Umbilical cord (tissue), 2 donors: ENCODE results near the gene SCART1. TPM values are rescaled to one million over a fixed set of nuclear protein-coding genes. Genes with fewer than 3 reads are reported as not detected.
"Not testable (repeated sequence)": the region's sequence is repeated elsewhere in the genome, so short reads cannot be mapped to it uniquely, and the experiment has no call there.

Experiments used
- DNase-seq: peaks from one replicate; pipeline ENCODE4 v3.0.0-alpha.2; 2015; ENCODE audit warnings: low spot score
- total RNA-seq: library from RNA; depleted of rRNA; stranded (reverse); fragments of >200 nt; gene quantifications from one replicate; pipeline ENCODE4 v1.2.3, GENCODE V29; 2014; ENCODE audit warnings: low replicate concordance; ENCODE audit not compliant: insufficient read depth

Gene SCART1
- total RNA-seq: 2.9 TPM

DNA sequence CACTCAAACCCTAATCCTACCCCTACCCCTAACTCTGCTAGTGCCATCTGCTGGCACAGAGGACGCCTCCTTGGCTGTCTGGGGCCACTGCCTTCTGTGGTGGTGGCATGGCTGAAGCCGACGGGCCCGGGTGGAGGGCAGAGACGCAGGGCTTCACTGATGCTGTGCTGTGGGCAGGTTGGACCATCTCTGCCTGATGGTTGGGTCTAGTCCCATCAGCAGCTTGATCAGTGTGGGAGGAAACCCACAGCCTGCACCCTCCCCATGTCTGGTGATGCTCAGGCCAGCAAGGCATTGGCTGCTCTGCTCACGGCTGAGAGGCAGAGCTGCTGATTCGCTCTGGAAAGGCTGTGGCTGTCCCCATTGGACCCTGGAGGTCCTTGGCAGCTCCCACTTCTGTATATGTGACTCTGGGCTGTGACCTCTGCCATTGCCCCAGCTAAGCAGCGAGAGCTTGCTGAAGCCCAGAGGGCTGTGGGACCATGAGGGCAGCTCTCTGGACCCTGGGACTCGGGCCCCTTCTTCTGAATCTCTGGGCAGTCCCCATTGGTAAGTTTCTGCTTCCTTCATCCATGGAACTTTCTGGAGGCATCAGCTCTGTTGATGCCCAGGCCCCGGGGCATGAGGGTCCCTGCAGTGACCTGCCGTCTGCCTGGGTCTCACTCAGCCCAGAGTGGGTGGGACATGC lies at the start of gene SCART1:
Gene SCART1 (plus strand): TSS at position 430 of the 688 bp plus-strand sequence. CDS start 53 bp downstream, at position 483.
- DNase-seq: no peak

DNA sequence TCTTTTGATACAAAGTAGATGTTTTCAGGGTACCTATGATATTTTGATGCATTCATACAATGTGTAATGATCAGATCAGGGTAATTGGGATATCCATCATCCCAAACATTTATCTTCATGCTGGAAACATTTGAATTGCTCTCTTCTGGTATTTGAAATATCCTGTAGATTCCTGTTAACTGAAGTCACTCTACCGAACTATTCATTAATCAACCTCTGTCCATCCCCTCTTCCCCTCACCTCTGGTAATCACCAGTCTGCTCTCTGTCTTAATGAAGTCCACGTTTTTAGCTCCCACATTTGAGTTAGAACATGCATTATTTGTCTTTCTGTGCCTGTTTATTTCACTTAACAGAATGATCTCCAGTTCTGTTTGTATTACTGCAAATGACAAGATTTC lies 48.5 kb upstream of the SCART1 start:
- DNase-seq: no peak

- no peak for DNase-seq
These were observed 47.8 kb upstream of the SCART1 start for GRCh38 chr10:133405844-133406527.

DNA sequence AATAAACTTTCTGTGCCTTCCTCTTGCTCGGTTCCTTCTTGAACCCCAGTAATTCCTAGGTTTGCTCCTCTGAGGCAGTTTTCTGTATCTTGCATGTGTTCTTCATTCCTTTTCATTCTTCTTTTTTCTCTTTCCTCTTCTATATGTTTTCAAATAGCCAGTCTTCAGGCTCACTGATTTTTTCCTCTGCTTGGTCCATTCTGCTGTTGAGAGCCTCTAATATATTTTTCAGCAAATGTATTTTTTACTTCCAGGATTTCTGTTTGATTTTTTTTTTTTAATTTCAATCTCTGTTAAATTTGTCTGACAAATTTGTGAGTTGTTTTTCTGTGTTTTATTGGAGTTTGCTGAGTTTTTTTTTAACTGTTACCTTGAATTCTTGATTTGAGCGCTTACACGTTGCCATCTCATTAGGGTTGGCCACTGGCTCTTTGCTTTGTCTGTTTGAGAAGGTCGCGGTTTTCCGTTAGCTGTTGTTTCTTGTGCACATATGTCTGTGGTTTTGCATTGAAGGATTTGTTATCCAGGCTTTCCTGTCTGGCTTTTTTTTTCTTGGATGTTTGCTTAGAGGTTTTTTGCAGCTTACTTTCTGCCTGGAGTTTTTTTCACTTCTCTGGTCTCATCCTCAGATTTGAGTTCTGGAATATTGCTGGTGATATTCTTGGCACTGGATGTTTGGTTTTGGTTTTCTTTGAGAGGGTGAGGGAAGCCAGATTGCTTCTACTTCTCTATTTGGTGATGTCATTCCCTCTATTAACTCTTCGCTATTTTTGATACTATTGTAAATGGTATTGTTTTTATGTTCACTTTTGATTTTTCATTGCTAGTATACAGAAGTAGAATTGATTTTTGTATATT lies 42.0 kb upstream of the SCART1 start:
- no peak for DNase-seq

DNA sequence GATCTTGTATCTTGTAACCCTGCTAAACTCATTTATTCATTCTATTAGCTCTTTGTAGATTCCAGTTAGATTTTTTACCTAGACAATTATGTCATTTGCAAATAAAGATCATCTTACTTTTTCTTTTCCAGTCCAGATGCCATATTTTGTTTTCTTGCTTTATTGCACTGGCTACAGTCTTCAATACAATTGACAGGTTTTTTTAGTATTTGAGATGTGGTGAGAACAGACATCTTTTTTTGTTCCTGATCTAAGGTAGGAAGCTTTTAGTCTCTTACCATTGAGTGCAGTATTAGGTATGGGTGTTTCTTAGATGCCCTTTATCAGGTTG lies 41.4 kb upstream of the SCART1 start:
- DNase-seq: no peak

GRCh38 chr10:133414401-133414800 lies 39.3 kb upstream of the SCART1 start:
- not testable (repeated sequence) for DNase-seq

- DNase-seq: no peak
These were observed 38.0 kb upstream of the SCART1 start for GRCh38 chr10:133415752-133416151.

DNA sequence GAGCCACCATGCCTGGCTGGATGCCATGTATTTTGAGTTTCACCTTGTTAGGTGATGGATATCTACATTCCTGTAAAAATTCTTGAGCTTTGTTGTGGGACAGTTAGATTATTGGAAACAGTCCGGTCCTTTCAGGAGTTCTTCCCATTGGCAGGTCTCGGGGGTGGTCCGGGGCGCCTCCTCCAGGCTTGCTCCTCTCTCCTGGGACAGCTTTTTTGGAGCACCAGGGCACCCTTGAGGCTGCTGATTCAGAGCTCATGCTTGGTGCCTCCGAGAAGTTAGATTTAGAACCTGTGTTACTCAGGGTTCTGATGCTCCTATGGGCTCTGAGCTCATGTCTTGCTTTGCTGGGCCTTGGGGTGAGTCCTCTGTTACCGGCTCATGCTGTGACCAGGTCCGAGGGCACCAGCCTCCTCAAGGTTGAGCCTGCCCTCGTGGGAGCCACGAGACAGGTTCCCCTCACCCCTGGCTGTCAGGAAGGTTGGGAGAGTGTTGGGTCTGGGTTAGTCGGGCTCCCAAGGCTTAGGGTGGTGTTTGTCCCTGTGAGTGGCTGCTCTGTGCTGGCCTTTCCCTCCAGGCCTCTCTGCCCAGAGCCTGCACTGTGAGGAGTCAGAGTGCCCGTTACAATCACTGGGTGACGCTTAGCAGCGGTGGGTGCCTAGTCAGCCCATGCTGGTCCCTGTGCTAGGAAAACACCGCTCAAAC lies 35.3 kb upstream of the SCART1 start:
- no peak for DNase-seq

GRCh38 chr10:133419211-133419950 lies 34.4 kb upstream of the SCART1 start:
- DNase-seq: no peak

- no peak for DNase-seq
These were observed 33.7 kb upstream of the SCART1 start for GRCh38 chr10:133420028-133420427.

DNA sequence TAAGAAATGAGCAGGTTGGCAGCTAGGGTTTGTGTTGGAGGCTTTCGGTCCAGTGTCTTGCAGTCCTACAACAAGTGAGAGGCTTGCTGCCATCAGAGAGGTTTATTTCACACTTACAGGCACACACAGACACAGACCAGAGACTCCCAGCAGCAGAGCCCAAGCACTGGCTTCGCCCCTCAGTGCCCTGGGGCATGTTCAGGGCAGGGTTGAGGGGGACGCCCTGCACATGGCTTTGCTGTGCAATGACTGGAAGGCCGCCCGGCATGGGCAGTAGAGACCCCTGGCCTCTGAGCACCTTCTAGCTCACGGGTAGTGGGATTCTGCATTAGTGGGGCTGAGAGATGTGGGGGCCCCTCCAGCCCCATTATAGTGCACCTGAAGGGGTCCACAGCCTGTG lies 33.2 kb upstream of the SCART1 start:
- no peak for DNase-seq

GRCh38 chr10:133421336-133422222 lies 32.2 kb upstream of the SCART1 start:
- no peak for DNase-seq

DNA sequence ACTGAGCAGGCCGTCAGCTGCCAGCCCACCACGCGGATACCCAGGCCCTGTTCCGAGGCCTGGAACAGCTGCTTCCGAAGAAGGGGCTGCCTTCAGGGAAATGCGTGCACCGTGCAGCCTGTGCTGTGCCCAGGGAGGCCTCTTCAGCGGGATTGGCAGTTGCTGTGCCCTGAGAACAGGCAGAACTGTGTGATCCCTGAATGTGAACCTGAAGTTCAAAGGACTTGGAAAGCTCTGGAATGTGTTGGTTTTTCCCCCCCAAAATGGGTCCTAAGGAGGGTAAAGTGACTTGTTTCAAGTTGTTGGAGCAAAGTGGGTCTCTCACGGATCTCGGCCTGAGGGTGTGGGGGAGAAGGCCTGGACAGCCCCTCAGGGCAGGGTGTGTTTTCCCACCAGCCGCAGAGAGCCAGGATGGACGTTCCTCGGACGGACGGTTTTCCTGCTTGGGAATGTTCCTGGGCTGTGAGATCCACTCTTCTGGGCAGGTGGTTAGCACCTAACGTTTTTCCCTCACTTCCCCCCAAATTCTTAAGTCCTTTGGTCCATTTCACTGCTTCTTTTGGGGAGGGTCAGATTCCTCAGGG lies 31.4 kb upstream of the SCART1 start:
- DNase-seq: no peak

DNA sequence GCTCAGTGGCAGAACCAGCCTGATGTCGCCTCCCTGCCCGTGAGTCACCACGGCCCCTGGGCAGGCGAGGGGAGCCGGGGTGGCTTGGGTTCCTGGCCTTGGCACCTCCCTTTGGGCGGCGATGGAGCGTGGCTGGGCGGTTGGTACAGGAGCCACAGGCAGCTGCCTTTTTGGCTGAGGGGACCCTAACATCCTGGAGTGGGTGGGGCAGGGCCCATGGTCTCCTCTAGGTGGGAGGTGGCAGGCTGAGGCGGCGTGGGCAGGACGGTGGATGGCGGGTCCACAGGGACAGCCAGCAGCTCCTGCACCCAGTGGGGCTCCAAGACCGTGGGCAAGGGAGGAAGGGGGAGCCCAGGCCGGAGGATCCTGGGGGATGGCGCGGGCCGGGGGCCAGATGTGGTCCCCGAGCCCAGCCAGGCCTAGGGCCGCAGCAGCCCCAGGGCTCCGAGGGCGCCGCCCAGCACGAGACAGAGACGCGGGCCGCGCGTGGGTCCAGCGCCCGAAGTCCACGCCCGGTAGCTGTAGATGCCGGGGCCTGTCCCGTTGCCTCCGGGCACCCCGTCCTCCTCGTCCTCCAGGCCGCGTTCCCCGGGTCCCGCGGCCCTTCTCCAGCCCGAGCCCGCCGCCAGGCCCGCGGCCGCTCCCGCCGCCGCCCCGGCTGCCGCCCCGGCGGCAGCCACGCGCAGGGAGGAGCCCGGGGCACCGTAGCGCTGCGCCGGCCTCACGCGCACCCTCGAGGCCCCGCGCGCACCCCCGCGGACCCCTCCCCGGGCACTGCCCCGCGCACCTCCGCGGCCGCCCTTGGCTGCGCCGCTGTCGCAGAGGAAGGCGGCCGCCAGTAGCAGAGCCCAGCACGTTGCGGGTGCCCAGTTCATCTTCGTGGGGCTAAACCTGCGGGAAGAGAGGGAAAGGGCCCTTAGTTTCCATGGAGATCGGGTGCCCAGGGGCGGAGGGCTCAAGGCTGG lies 30.7 kb upstream of the SCART1 start:
- no peak for DNase-seq

DNA sequence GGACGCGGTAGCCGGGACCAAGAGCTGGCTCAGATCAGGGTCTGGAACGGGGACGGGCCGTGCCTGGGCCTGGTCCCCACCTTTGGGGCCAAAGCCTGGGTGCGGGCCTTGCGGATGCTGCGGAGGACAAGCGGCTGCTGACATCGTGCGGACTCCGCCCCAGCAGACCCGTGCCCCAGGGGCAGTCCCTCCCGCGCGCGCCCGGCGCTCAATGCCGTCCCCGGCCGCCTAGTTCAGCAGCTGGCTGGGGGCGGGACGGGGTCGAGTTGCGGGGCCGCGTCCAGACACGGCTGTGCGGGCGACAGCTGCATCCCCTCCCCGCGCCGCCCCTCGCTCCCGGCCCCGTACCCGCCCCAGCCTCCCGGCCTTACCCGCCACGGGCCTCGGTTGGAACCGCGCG lies 29.6 kb upstream of the SCART1 start:
- DNase-seq: not testable (repeated sequence)

GRCh38 chr10:133424601-133425000 lies 29.1 kb upstream of the SCART1 start, which contains the start of gene SPRN:
Gene SPRN (minus strand): TSS chr10:133424625. CDS start chr10:133423681, 944 bp downstream.
- DNase-seq: not testable (repeated sequence)

GRCh38 chr10:133429571-133429970 lies 24.2 kb upstream of the SCART1 start:
- not testable (repeated sequence) for DNase-seq

DNA sequence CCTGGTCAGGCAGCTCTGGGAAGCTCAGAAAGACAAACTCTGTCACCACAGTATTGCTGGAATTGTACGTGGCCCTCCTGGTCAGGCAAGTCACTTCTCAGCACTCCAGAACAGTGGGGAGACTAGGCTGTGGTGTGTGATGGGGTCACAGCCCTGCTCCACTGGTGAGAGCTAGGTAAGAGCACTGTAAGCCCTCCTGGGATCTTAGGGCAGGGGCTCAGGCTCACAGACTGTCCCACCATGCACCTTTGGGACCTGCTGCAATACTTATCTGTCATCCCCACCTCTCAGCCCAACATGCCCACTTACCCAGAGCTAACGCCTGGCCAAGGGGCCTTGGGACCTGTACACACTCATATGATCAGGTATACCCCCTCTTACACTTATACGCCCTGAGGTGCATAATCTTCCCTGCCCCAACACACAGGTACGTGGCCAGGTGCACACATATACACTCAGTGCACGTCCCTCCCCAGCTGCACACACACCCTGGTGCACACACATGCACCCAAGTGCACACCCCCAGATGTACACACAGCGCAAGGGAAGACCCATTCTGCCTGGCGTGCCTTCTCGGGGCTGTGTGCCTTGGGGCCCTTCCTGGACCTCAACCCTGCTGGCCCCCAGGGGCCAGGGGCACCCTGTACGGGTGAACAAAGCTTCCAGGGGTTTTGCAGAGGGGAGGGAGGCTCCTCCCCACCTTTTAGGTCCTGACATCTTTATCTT lies 21.7 kb upstream of the SCART1 start:
- DNase-seq: not testable (repeated sequence)
